Endothelial cell of umbilical vein (primary cell): ENCODE measurements around the gene SUGP1. TPM values are rescaled to one million over a fixed set of nuclear protein-coding genes. Genes with fewer than 3 reads are reported as not detected.

Source experiments
- BruUV-seq: library from RNA; stranded (reverse); fragments of 400-500 nt; replicated peaks from 2 replicates; lab custom pipeline; 2021; lab: Mats Ljungman, UMichigan
- CTCF ChIA-PET: fragments of 300-600, 350-600 bp; sonication (Branson Sonifier 250); formaldehyde crosslinking; loops from one replicate; lab custom pipeline; 2021; ENCODE audit warnings: antibody characterized with exemption, inconsistent platforms; lab: Charles Lee
- POLR2A ChIA-PET: fragments of 300-600, 350-600 bp; sonication (Branson Sonifier 250); formaldehyde crosslinking; loops from one replicate; lab custom pipeline; 2021; ENCODE audit warnings: antibody characterized with exemption, inconsistent platforms; lab: Charles Lee
- DNase-seq: peaks from one replicate; pipeline ENCODE4 v3.0.0-alpha.2; 2011; ENCODE audit warnings: low read depth, low spot score
- FAIRE-seq: peaks from 2 replicates; lab custom pipeline; 2011; peaks lifted over from hg19 to GRCh38; lab: Jason Lieb, UNC
- H2AFZ ChIP-seq: 2 replicates; pipeline ENCODE4 v1.6.0; 2012; ENCODE audit warnings: low read depth, low read length, control low read depth, inconsistent platforms
- H3K27ac ChIP-seq: 2 replicates; pipeline ENCODE4 v1.5.1; 2011; ENCODE audit warnings: low read depth, mild to moderate bottlenecking, control low read depth, low read length, moderate library complexity; ENCODE audit not compliant: insufficient read depth
- H3K27me3 ChIP-seq, 2 experiments: 2 replicates each; pipeline versions ENCODE4 v1.6.0 to v1.6.1; 2011; ENCODE audit warnings: low read length in 2 of 2, mixed read lengths in 1 of 2; ENCODE audit not compliant: control insufficient read depth in 2 of 2, insufficient read depth in 2 of 2
- H3K36me3 ChIP-seq, 2 experiments: 2 replicates in 1 of 2; 3 replicates in 1 of 2; pipeline ENCODE4 v1.5.1; 2011; ENCODE audit warnings: low read length in 2 of 2, mild to moderate bottlenecking in 1 of 2, moderate library complexity in 1 of 2; ENCODE audit not compliant: control insufficient read depth in 2 of 2, insufficient read depth in 2 of 2; ENCODE audit errors: extremely low read depth in 1 of 2
- H3K4me1 ChIP-seq: 3 replicates; pipeline ENCODE4 v1.5.1; 2011; ENCODE audit warnings: mild to moderate bottlenecking, low read length; ENCODE audit not compliant: control insufficient read depth, insufficient read depth; ENCODE audit errors: extremely low read depth
- H3K4me2 ChIP-seq: 2 replicates; pipeline ENCODE4 v1.6.1; 2011; ENCODE audit warnings: low read length, control low read depth, mixed read lengths; ENCODE audit not compliant: insufficient read depth
- H3K4me3 ChIP-seq, 3 experiments: fragments of 200-600 bp in 1 of 3; sonication (generic), shearing (Covaris generic) in 1 of 3; replicated peaks in 1 of 3; 2 replicates each; pipeline ENCODE4 v1.5.1; 2011 to 2016; ENCODE audit warnings: control low read depth in 3 of 3, low read length in 3 of 3, mild to moderate bottlenecking in 2 of 3, inconsistent platforms in 1 of 3, low read depth in 1 of 3, moderate library complexity in 1 of 3; ENCODE audit not compliant: insufficient read depth in 1 of 3
- H3K79me2 ChIP-seq: 2 replicates; pipeline ENCODE4 v1.6.0; 2012; ENCODE audit warnings: low read length, inconsistent platforms; ENCODE audit not compliant: control insufficient read depth, insufficient read depth
- H3K9ac ChIP-seq: replicated peaks from 2 replicates; pipeline ENCODE3; 2011; ENCODE audit warnings: low read length, control low read depth; ENCODE audit not compliant: insufficient read depth; ENCODE audit errors: extremely low read depth
- H3K9me1 ChIP-seq: replicated peaks from 3 replicates; pipeline ENCODE4 v1.6.0; 2011; ENCODE audit warnings: mild to moderate bottlenecking, low read length; ENCODE audit not compliant: control insufficient read depth, insufficient read depth; ENCODE audit errors: extremely low read depth
- H3K9me3 ChIP-seq: replicated peaks from 2 replicates; pipeline ENCODE4 v1.5.1; 2012; ENCODE audit warnings: low read length, inconsistent platforms; ENCODE audit not compliant: control insufficient read depth, insufficient read depth
- H4K20me1 ChIP-seq: replicated peaks from 2 replicates; pipeline ENCODE3; 2011; ENCODE audit warnings: mild to moderate bottlenecking, low read length; ENCODE audit not compliant: control insufficient read depth, insufficient read depth; ENCODE audit errors: extremely low read depth
- CTCF ChIP-seq, 2 donors: IDR thresholded peaks; 1 replicate in 1 of 2; 2 replicates in 1 of 2; pipeline ENCODE4 v1.5.1; 2011; ENCODE audit warnings: low read length in 2 of 2, mild to moderate bottlenecking in 2 of 2, moderate library complexity in 2 of 2, control low read depth in 1 of 2, inconsistent platforms in 1 of 2, low read depth in 1 of 2; ENCODE audit not compliant: insufficient read depth in 1 of 2; ENCODE audit errors: extremely low read depth in 1 of 2
- EZH2 ChIP-seq: IDR thresholded peaks from 2 replicates; pipeline ENCODE4 v1.6.1; 2012; ENCODE audit warnings: borderline replicate concordance, low read depth, mild to moderate bottlenecking, moderate library complexity, low read length, inconsistent platforms; ENCODE audit not compliant: severe bottlenecking
- FOS ChIP-seq: IDR thresholded peaks from 2 replicates; pipeline ENCODE4 v1.6.1; 2011; ENCODE audit warnings: mild to moderate bottlenecking, low read length, moderate library complexity, borderline replicate concordance; ENCODE audit not compliant: insufficient read depth
- GATA2 ChIP-seq: IDR thresholded peaks from 2 replicates; pipeline ENCODE4 v1.7.0; 2011; ENCODE audit warnings: low read depth, mild to moderate bottlenecking, moderate library complexity, mixed read lengths, low read length; ENCODE audit not compliant: insufficient read length, insufficient read depth
- JUN ChIP-seq: IDR thresholded peaks from 2 replicates; pipeline ENCODE4 v1.6.1; 2011; ENCODE audit warnings: borderline replicate concordance, low read depth; ENCODE audit not compliant: insufficient read length, insufficient read depth
- MYC ChIP-seq: IDR thresholded peaks from one replicate; pipeline ENCODE4 v1.6.1; 2011; ENCODE audit warnings: mild to moderate bottlenecking, low read depth, low read length
- POLR2A ChIP-seq: IDR thresholded peaks from 2 replicates; pipeline ENCODE4 v1.6.1; 2012; ENCODE audit warnings: low read depth, mild to moderate bottlenecking, control low read depth, low read length
- POLR2AphosphoS5 ChIP-seq: IDR thresholded peaks from 2 replicates; pipeline ENCODE4 v1.6.1; 2012; ENCODE audit warnings: low read depth, mild to moderate bottlenecking, control low read depth, low read length, moderate library complexity; ENCODE audit not compliant: insufficient read depth
- dilution Hi-C: fragments of 300-500 bp; cut with MboI; formaldehyde crosslinking; loops from one replicate; pipeline ENCODE4 v1.15.0; 2019; ENCODE audit warnings: low sequenced_read_pairs; ENCODE audit not compliant: extremely low pct_ligation_motif_present
- intact Hi-C: fragments of 100-400 bp; cut with micrococcal nuclease; formaldehyde crosslinking; loops from one replicate; pipeline ENCODE4 v1.10.0; 2022
- polyA plus RNA-seq, 4 experiments: library from polyadenylated mRNA; depleted of rRNA in 3 of 4; stranded (reverse) in 3 of 4; unstranded in 1 of 4; fragments of >200 nt; gene quantifications; 2 replicates each; pipeline versions ENCODE4 v1.2.1 to v1.2.3, GENCODE V29; 2011 to 2012; ENCODE audit warnings: missing spikeins in 1 of 4
- total RNA-seq: library from RNA; stranded (reverse); gene quantifications from 2 replicates; pipeline ENCODE4 v1.2.3, GENCODE V29; 2021
- TF ChIP-seq, protein P1 (sequence below): IDR thresholded peaks from 2 replicates; pipeline ENCODE4 v1.6.1; 2011; ENCODE audit not compliant: insufficient read depth, insufficient read length

Gene SUGP1
- total and polyA plus RNA-seq, 2 donors (not counting 3 experiments of a cell fraction or from before 2014, with no cell fraction given), result 41.0 to 64.7 TPM

DNA sequence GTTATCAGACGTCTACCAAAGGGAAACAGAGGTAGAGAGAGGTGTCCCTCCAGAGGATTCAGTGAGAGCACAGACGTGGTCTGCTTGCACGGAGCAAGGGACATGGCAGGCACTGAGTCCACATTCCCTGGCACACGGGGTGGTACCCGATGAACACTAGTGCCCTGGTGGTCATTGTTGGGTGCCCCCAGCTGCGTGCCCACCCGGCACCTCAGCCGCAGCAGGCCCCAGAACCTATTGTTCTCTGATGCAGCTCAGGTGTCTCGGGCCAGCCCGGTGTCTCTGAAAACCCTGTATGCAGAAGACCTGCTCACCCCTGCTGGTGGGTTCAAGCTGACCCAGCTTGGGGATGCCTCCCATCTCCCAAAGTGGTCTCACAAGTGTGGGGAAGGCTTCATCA is 11.9 kb downstream of the SUGP1 start:
- dilution Hi-C loops, result no loop called here
- DNase-seq, result no peak
- ChIA-PET POLR2A (no interaction called here), CTCF (interaction anchor here (1.1 kb wide), 1 partner anchor 9 kb away, joined by 3 read pairs; no protein-coding TSS in a partner anchor)
- TF ChIP-seq EZH2 (no peak), JUN (no peak)
- TF ChIP-seq, protein P1, sequence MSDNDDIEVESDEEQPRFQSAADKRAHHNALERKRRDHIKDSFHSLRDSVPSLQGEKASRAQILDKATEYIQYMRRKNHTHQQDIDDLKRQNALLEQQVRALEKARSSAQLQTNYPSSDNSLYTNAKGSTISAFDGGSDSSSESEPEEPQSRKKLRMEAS, result no peak
- Histone ChIP-seq H3K9ac (no peak overlapping the region), H3K9me3 (no peaks in the 10 kb centered on the region), H3K79me2 (no peaks in the 10 kb centered on the region), H3K4me3 (no peak overlapping the region), H3K9me1 (no peaks in the 10 kb centered on the region), H2AFZ (no peak overlapping the region), H3K27me3 (no peaks in the 10 kb centered on the region), H3K27ac (no peak overlapping the region), H3K4me2 (no peak overlapping the region), H3K4me1 (no peaks in the 10 kb centered on the region), H4K20me1 (no peaks in the 10 kb centered on the region), H3K36me3 (peaks cover 15 to 54% of the 10 kb centered on the region in 2 experiments)
- intact Hi-C loops, result no loop called here
- no peak for FAIRE-seq
- no TSS peak for BruUV-seq

DNA sequence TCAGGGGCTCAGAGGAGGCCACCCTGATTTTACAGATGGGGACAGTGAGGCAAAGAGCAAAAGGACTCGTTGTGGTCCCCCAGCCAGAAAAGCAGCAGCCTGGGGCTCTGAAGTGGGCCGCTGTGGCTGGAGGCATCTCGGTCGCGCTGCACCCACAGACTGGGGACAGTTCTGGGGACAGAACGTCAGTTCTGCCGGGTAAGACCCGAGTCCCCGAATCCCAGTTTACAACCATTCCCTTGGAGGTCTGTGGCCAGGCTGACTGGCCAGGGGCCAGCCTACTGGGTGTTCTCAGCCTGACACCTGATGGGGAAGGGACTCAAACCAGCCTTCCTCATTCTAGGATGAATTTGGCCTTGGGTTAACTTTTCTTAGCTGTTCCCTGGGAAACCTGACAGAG is 14.1 kb downstream of the SUGP1 start:
- no peaks in the 10 kb centered on the region for H3K9me1 ChIP-seq
- intact Hi-C loops (no loop called here), dilution Hi-C loops (no loop called here)
- TF ChIP-seq POLR2A (no peak), GATA2 (no peak), MYC (no peak), FOS (no peak), JUN (no peak), EZH2 (no peak), CTCF (IDR thresholded peaks at IDR 0.05; ENCODE audit: extremely low read depth in 1 of 2, insufficient read depth in 1 of 2, low read depth in 1 of 2, low read length in 2 of 2) (no peak), POLR2AphosphoS5 (no peak)
- TF ChIP-seq, protein P1, result no peak
- no peak overlapping the region for H3K4me2 ChIP-seq
- H3K4me3 ChIP-seq, result no peak overlapping the region
- no peak overlapping the region for H3K27ac ChIP-seq
- ChIA-PET POLR2A (no interaction called here), CTCF (interaction anchor here (1.2 kb wide), 1 partner anchor 10 kb away, joined by 3 read pairs; no protein-coding TSS in a partner anchor)
- no peak overlapping the region for H2AFZ ChIP-seq
- H3K9me3 ChIP-seq, result no peaks in the 10 kb centered on the region
- H3K27me3 ChIP-seq, result no peaks in the 10 kb centered on the region
- DNase-seq, result no peak
- no peaks in the 10 kb centered on the region for H3K79me2 ChIP-seq
- H4K20me1 ChIP-seq, result no peaks in the 10 kb centered on the region
- no peak for FAIRE-seq
- no peak overlapping the region for H3K9ac ChIP-seq
- peaks cover 15 to 66% of the 10 kb centered on the region in 2 experiments for H3K36me3 ChIP-seq
- H3K4me1 ChIP-seq, result no peaks in the 10 kb centered on the region
- BruUV-seq, result no TSS peak
